MCF 10A (cell line): ENCODE data around the gene TMEM53. TPM values are rescaled to one million over a fixed set of nuclear protein-coding genes. Genes with fewer than 3 reads are reported as not detected.

Experiments
- BruUV-seq: library from RNA; stranded (reverse); fragments of 400-500 nt; replicated peaks from 2 replicates; lab custom pipeline; 2021; lab: Mats Ljungman, UMichigan
- CTCF ChIA-PET: fragments of 300-600 bp; sonication (Branson Sonifier 250); formaldehyde crosslinking; extraction: SDS; loops from one replicate; lab custom pipeline; 2021; ENCODE audit warnings: antibody characterized with exemption, inconsistent platforms; lab: Yijun Ruan, JAX
- POLR2A ChIA-PET: fragments of 300-600, 350-650 bp; sonication (Branson Sonifier 250); formaldehyde crosslinking; extraction: SDS; loops from one replicate; lab custom pipeline; 2020; ENCODE audit warnings: antibody characterized with exemption, inconsistent platforms; lab: Yijun Ruan, JAX
- DNase-seq: peaks from one replicate; pipeline ENCODE4 v3.0.0-alpha.2; 2018; ENCODE audit not compliant: unreplicated experiment
- H3K27ac Mint-ChIP-seq: one replicate; pipeline ENCODE4 v1.8.0; 2022; ENCODE audit warnings: mild to moderate bottlenecking, low read depth, mixed read lengths; ENCODE audit not compliant: unreplicated experiment
- H3K27me3 Mint-ChIP-seq: one replicate; pipeline ENCODE4 v1.8.0; 2022; ENCODE audit warnings: mixed read lengths; ENCODE audit not compliant: insufficient read depth, unreplicated experiment
- H3K36me3 Mint-ChIP-seq: one replicate; pipeline ENCODE4 v1.8.0; 2022; ENCODE audit warnings: mild to moderate bottlenecking, moderate library complexity, mixed read lengths; ENCODE audit not compliant: insufficient read depth, unreplicated experiment
- H3K4me1 Mint-ChIP-seq: one replicate; pipeline ENCODE4 v1.8.0; 2022; ENCODE audit warnings: mixed read lengths; ENCODE audit not compliant: insufficient read depth, unreplicated experiment
- H3K4me3 Mint-ChIP-seq: one replicate; pipeline ENCODE4 v1.8.0; 2022; ENCODE audit warnings: mild to moderate bottlenecking, moderate library complexity, mixed read lengths; ENCODE audit not compliant: unreplicated experiment
- H3K9me3 Mint-ChIP-seq: one replicate; pipeline ENCODE4 v1.8.0; 2022; ENCODE audit warnings: mixed read lengths; ENCODE audit not compliant: unreplicated experiment
- CTCF ChIP-seq: fragments of 200-600 bp; IDR thresholded peaks from one replicate; pipeline ENCODE4 v1.8.0; 2022; ENCODE audit warnings: antibody characterized with exemption, mild to moderate bottlenecking; ENCODE audit not compliant: unreplicated experiment
- intact Hi-C: fragments of 100-400 bp; cut with micrococcal nuclease; formaldehyde crosslinking; loops from 2 replicates; pipeline ENCODE4 v1.14.1; 2022
- total RNA-seq: library from RNA; stranded (reverse); gene quantifications from 2 replicates; pipeline ENCODE4 v1.2.3, GENCODE V29; 2022

TMEM53 gene
- total RNA-seq, 1 experiment from 2014 or later, result 2.2 TPM

GRCh38 chr1:44655609-44656008 lies 18.7 kb downstream of the TMEM53 start:
- peaks cover 5% of the 10 kb centered on the region for H3K36me3 Mint-ChIP-seq
- intact Hi-C loops, result loop anchor here (1.0 to 5.0 kb wide), 2 partner anchors 22 to 52 kb away; no protein-coding TSS in a partner anchor
- DNase-seq, result no peak
- peak; percentile 73 for TF ChIP-seq CTCF
- ChIA-PET CTCF (interaction anchor here (0.5 to 1.9 kb wide), 10 partner anchors 9 to 1256 kb away, joined by 3 to 8 read pairs (median 4); partner anchors contain the start of genes ARMH1 and TMEM53), POLR2A (no interaction called here)
- no TSS peak for BruUV-seq
- H3K27ac Mint-ChIP-seq, result no peak overlapping the region
- H3K9me3 Mint-ChIP-seq, result no peaks in the 10 kb centered on the region
- no peak overlapping the region for H3K4me3 Mint-ChIP-seq
- no peaks in the 10 kb centered on the region for H3K4me1 Mint-ChIP-seq
- no peaks in the 10 kb centered on the region for H3K27me3 Mint-ChIP-seq

GRCh38 chr1:44654621-44655187 lies 19.6 kb downstream of the TMEM53 start:
- no peak overlapping the region for H3K4me3 Mint-ChIP-seq
- ChIA-PET CTCF (interaction anchor here (0.6 to 1.9 kb wide), 8 partner anchors 14 to 1255 kb away, joined by 3 to 8 read pairs (median 4); partner anchors contain the start of genes ARMH1 and TMEM53), POLR2A (no interaction called here)
- no peak for TF ChIP-seq CTCF
- no peaks in the 10 kb centered on the region for H3K4me1 Mint-ChIP-seq
- DNase-seq, result no peak
- intact Hi-C loops, result loop anchor here (1.0 to 5.0 kb wide), 2 partner anchors 23 to 53 kb away; no protein-coding TSS in a partner anchor
- no peaks in the 10 kb centered on the region for H3K9me3 Mint-ChIP-seq
- no peaks in the 10 kb centered on the region for H3K27me3 Mint-ChIP-seq
- no TSS peak for BruUV-seq
- H3K36me3 Mint-ChIP-seq, result peaks cover 5% of the 10 kb centered on the region
- no peak overlapping the region for H3K27ac Mint-ChIP-seq

GRCh38 chr1:44653107-44653964 lies 20.9 kb downstream of the TMEM53 start:
- Mint-ChIP-seq H3K9me3 (no peaks in the 10 kb centered on the region), H3K4me1 (no peaks in the 10 kb centered on the region), H3K36me3 (peaks cover 15% of the 10 kb centered on the region), H3K27ac (no peak overlapping the region), H3K27me3 (no peaks in the 10 kb centered on the region), H3K4me3 (no peak overlapping the region)
- intact Hi-C loops, result loop anchor here (1.0 kb wide), 2 partner anchors 44 to 275 kb away; no protein-coding TSS in a partner anchor
- TF ChIP-seq CTCF, result no peak
- BruUV-seq, result no TSS peak
- ChIA-PET CTCF (interaction anchor here (0.5 to 4.4 kb wide), 50 partner anchors 10 to 1238 kb away, joined by 3 to 70 read pairs (median 4); partner anchors contain the start of genes ARMH1 and TMEM53), POLR2A (interaction anchor here (0.8 to 3.0 kb wide), 10 partner anchors 12 to 434 kb away, joined by 3 to 15 read pairs (median 4); partner anchors contain the start of gene RPS8)
- DNase-seq, result no peak
